Activated CD4-positive, CD25-positive, alpha-beta regulatory T cell treated with anti-CD3 and anti-CD28 coated beads, Interleukin-2, amount 50 U/mL, for 16 hours (primary cell): ENCODE results near the gene LIF.
"Not testable (repeated sequence)": the region's sequence is repeated elsewhere in the genome, so short reads cannot be mapped to it uniquely, and the experiment has no call there.

Experiments
- DNase-seq: peaks from one replicate; pipeline ENCODE4 v3.0.0-alpha.2; 2020; ENCODE audit warnings: low read depth, low spot score

Gene LIF

GRCh38 chr22:30225220-30225927 lies 21.2 kb downstream of the LIF start:
- no peak for DNase-seq

- no peak for DNase-seq
These were observed 22.2 kb downstream of the LIF start for GRCh38 chr22:30224161-30224857.

GRCh38 chr22:30223303-30223702 lies 23.3 kb downstream of the LIF start:
- no peak for DNase-seq

GRCh38 chr22:30222321-30222720 lies 24.2 kb downstream of the LIF start:
- no peak for DNase-seq

GRCh38 chr22:30221121-30221992 lies 25.2 kb downstream of the LIF start:
- peak; percentile 13 for DNase-seq

GRCh38 chr22:30220338-30221012 lies 26.1 kb downstream of the LIF start:
- DNase-seq, result no peak

- DNase-seq, result no peak
These were observed 26.8 kb downstream of the LIF start for GRCh38 chr22:30219668-30220278.

GRCh38 chr22:30219049-30219654 lies 27.4 kb downstream of the LIF start:
- no peak for DNase-seq

GRCh38 chr22:30217698-30218560 lies 28.6 kb downstream of the LIF start:
- no peak for DNase-seq

- DNase-seq, result no peak
These were observed 29.8 kb downstream of the LIF start for GRCh38 chr22:30216710-30217109.

GRCh38 chr22:30216272-30216671 lies 30.3 kb downstream of the LIF start:
- DNase-seq, result not testable (repeated sequence)

GRCh38 chr22:30214703-30215407 lies 31.7 kb downstream of the LIF start:
- no peak for DNase-seq

GRCh38 chr22:30212996-30213441 lies 33.5 kb downstream of the LIF start:
- DNase-seq, result no peak

- no peak for DNase-seq
These were observed 34.1 kb downstream of the LIF start for GRCh38 chr22:30212363-30212995.

GRCh38 chr22:30211124-30211820 lies 35.3 kb downstream of the LIF start:
- no peak for DNase-seq

- no peak for DNase-seq
These were observed 36.2 kb downstream of the LIF start for GRCh38 chr22:30210235-30210909.

- no peak for DNase-seq
These were observed 36.9 kb downstream of the LIF start for GRCh38 chr22:30209642-30210041.
